ENCODE data around the gene ADK. TPM values are rescaled to one million over a fixed set of nuclear protein-coding genes. Genes with fewer than 3 reads are reported as not detected.

Gene ADK
- total and polyA plus RNA-seq, 7 experiments from 2014 or later, result 20.7 to 43.8 (median 25.3) TPM

GRCh38 chr10:74599672-74600071, 448.7 kb downstream of the ADK start:
- H3K27ac ChIP-seq (ENCODE audit: low read depth, low read length), result no peak overlapping the region
- H3K9me3 Mint-ChIP-seq, result peaks cover 0 to 7% (median 3%) of the 10 kb centered on the region in 11 donors
- H3K27me3 Mint-ChIP-seq, result no peaks in the 10 kb centered on the region
- no peak overlapping the region for H3K27ac Mint-ChIP-seq
- peaks cover 4 to 17% (median 9%) of the 10 kb centered on the region in 7 donors for H3K4me1 Mint-ChIP-seq
- peaks cover 0 to 34% (median 22%) of the 10 kb centered on the region in 5 donors for H3K36me3 Mint-ChIP-seq
- no peak overlapping the region for H3K4me3 Mint-ChIP-seq
- no peaks in the 10 kb centered on the region for H3K27me3 ChIP-seq (ENCODE audit: control insufficient read depth in 2 of 2, insufficient read depth in 2 of 2, low read length in 2 of 2)
- ATAC-seq (no peak), DNase-seq (no peak)
- H3K4me3 ChIP-seq (ENCODE audit: low read length), result no peak overlapping the region
- CTCF ChIA-PET, result no interaction called here
- POLR2A ChIA-PET, result interaction anchor here (0.6 kb wide), 1 partner anchor 9 kb away, joined by 3 read pairs; no protein-coding TSS in a partner anchor
- no peaks in the 10 kb centered on the region for H3K36me3 ChIP-seq (ENCODE audit: control insufficient read depth in 2 of 3, insufficient read depth in 3 of 3, low read length in 3 of 3)
- H3K9me3 ChIP-seq (ENCODE audit: control insufficient read depth in 2 of 3, low read length in 3 of 3), result no peaks in the 10 kb centered on the region
- no peaks in the 10 kb centered on the region for H3K4me1 ChIP-seq (ENCODE audit: control insufficient read depth in 2 of 2, insufficient read depth in 2 of 2, low read length in 2 of 2)
- intact Hi-C loops (cut with micrococcal nuclease), result loop anchor here in 1 of 2 donors (5.0 kb wide), 1 partner anchor 77 kb away; no protein-coding TSS in a partner anchor

DNA sequence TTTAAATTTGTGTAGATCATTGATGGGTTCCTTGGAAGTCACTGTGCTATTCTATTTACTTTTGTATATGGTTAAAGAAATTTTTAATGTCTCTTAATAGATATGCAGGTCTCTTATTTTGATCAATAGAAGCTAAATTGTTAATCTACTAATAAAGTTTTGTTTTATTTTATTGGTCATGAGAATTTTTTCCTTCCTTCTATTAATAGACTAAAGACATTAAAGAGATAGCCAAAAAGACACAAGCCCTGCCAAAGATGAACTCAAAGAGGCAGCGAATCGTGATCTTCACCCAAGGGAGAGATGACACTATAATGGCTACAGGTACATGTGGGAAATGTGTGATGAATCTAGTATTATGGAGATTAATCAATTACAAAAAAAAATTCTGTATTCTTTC, 449.1 kb downstream of the ADK start:
- no peak overlapping the region for H3K4me3 Mint-ChIP-seq
- ChIA-PET CTCF (no interaction called here), POLR2A (no interaction called here)
- Histone ChIP-seq H3K27me3 (ENCODE audit: control insufficient read depth in 2 of 2, insufficient read depth in 2 of 2, low read length in 2 of 2) (no peaks in the 10 kb centered on the region), H3K36me3 (ENCODE audit: control insufficient read depth in 2 of 3, insufficient read depth in 3 of 3, low read length in 3 of 3) (no peaks in the 10 kb centered on the region), H3K4me1 (ENCODE audit: control insufficient read depth in 2 of 2, insufficient read depth in 2 of 2, low read length in 2 of 2) (no peaks in the 10 kb centered on the region), H3K27ac (ENCODE audit: low read depth, low read length) (no peak overlapping the region), H3K4me3 (ENCODE audit: low read length) (no peak overlapping the region), H3K9me3 (ENCODE audit: control insufficient read depth in 2 of 3, low read length in 3 of 3) (no peaks in the 10 kb centered on the region)
- H3K27me3 Mint-ChIP-seq, result no peaks in the 10 kb centered on the region
- no peak for ATAC-seq
- DNase-seq, result no peak
- no peak overlapping the region for H3K27ac Mint-ChIP-seq
- H3K4me1 Mint-ChIP-seq, result peaks cover 4 to 17% (median 9%) of the 10 kb centered on the region in 7 donors
- peaks cover 0 to 39% (median 27%) of the 10 kb centered on the region in 5 donors for H3K36me3 Mint-ChIP-seq
- H3K9me3 Mint-ChIP-seq, result peaks cover 0 to 9% (median 3%) of the 10 kb centered on the region in 11 donors
- intact Hi-C loops (cut with micrococcal nuclease), result loop anchor here in 1 of 2 donors (5.0 kb wide), 1 partner anchor 78 kb away; no protein-coding TSS in a partner anchor

DNA sequence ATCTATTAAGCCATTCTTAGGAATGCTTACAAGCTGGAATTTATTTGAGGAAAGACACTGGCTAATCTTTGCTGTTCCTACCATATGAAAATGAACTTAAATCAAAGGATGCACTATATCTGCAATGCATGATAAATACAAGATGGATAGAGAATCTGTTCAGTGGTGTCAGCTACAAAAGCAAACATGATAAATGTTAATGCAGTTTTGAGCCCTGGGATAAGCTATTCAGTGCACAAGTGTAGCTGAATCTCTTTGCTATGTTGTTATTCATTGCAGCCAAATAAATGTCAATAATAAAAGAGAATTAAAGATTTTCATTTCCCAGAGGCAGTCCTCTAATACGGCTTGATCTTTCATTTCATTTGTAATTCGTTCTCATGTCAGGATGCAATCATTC, 451.6 kb downstream of the ADK start:
- no peaks in the 10 kb centered on the region for H3K4me1 ChIP-seq (ENCODE audit: control insufficient read depth in 2 of 2, insufficient read depth in 2 of 2, low read length in 2 of 2)
- Mint-ChIP-seq H3K27me3 (no peaks in the 10 kb centered on the region), H3K36me3 (peaks cover 0 to 43% (median 37%) of the 10 kb centered on the region in 5 donors), H3K4me1 (peaks cover under 1 to 23% (median 4%) of the 10 kb centered on the region in 7 donors), H3K27ac (no peak overlapping the region), H3K4me3 (no peak overlapping the region), H3K9me3 (peaks cover 0 to 12% (median 3%) of the 10 kb centered on the region in 11 donors)
- no peaks in the 10 kb centered on the region for H3K36me3 ChIP-seq (ENCODE audit: control insufficient read depth in 2 of 3, insufficient read depth in 3 of 3, low read length in 3 of 3)
- POLR2A ChIA-PET, result no interaction called here
- ATAC-seq (no peak), DNase-seq (no peak)
- H3K27me3 ChIP-seq (ENCODE audit: control insufficient read depth in 2 of 2, insufficient read depth in 2 of 2, low read length in 2 of 2), result no peaks in the 10 kb centered on the region
- intact Hi-C loops (cut with micrococcal nuclease), result loop anchor here in 1 of 2 donors (5.0 kb wide), 1 partner anchor 80 kb away; no protein-coding TSS in a partner anchor
- no peaks in the 10 kb centered on the region for H3K9me3 ChIP-seq (ENCODE audit: control insufficient read depth in 2 of 3, low read length in 3 of 3)
- no peak overlapping the region for H3K4me3 ChIP-seq (ENCODE audit: low read length)
- no peak overlapping the region for H3K27ac ChIP-seq (ENCODE audit: low read depth, low read length)
- CTCF ChIA-PET, result no interaction called here

GRCh38 chr10:74610299-74610698, 459.3 kb downstream of the ADK start:
- H3K4me1 ChIP-seq (ENCODE audit: control insufficient read depth in 2 of 2, insufficient read depth in 2 of 2, low read length in 2 of 2), result no peaks in the 10 kb centered on the region
- DNase-seq, result no peak
- H3K27ac Mint-ChIP-seq, result no peak overlapping the region
- no peak overlapping the region for H3K4me3 Mint-ChIP-seq
- peaks cover 0 to 10% (median 0%) of the 10 kb centered on the region in 7 donors for H3K4me1 Mint-ChIP-seq
- H3K36me3 Mint-ChIP-seq, result peaks cover 0 to 34% (median 16%) of the 10 kb centered on the region in 5 donors
- ChIA-PET POLR2A (no interaction called here), CTCF (no interaction called here)
- H3K36me3 ChIP-seq (ENCODE audit: control insufficient read depth in 2 of 3, insufficient read depth in 3 of 3, low read length in 3 of 3), result peaks cover 0 to 3% (median 0%) of the 10 kb centered on the region in 3 experiments
- no peak for ATAC-seq
- H3K9me3 Mint-ChIP-seq, result peaks cover 0 to 9% (median 0%) of the 10 kb centered on the region in 11 donors
- H3K27ac ChIP-seq (ENCODE audit: low read depth, low read length), result no peak overlapping the region
- no peaks in the 10 kb centered on the region for H3K27me3 ChIP-seq (ENCODE audit: control insufficient read depth in 2 of 2, insufficient read depth in 2 of 2, low read length in 2 of 2)
- intact Hi-C loops (cut with micrococcal nuclease), result no loop called here
- H3K27me3 Mint-ChIP-seq, result no peaks in the 10 kb centered on the region
- H3K9me3 ChIP-seq (ENCODE audit: control insufficient read depth in 2 of 3, low read length in 3 of 3), result no peaks in the 10 kb centered on the region
- no peak overlapping the region for H3K4me3 ChIP-seq (ENCODE audit: low read length)

DNA sequence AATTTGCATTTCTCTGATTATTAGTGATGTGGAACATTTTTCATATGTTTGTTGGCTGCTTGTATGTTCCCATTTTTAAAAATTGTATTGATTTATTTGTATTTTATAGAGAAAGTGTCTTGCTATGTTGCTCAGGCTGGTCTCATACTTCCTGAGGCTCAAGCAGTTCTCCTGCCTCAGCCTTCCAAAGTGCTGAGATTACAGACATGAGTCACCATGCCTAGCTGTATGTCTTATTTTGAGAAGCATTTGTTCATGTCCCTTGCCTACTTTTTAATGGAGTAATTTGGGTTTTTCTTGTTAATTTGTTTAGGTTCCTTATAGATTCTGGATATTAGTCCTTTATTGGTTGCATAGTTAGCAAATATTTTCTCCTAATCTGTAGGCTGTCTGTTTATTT, 461.2 kb downstream of the ADK start:
- Histone ChIP-seq H3K9me3 (ENCODE audit: control insufficient read depth in 2 of 3, low read length in 3 of 3) (no peaks in the 10 kb centered on the region), H3K36me3 (ENCODE audit: control insufficient read depth in 2 of 3, insufficient read depth in 3 of 3, low read length in 3 of 3) (peaks cover 0 to 3% (median 0%) of the 10 kb centered on the region in 3 experiments), H3K4me3 (ENCODE audit: low read length) (no peak overlapping the region), H3K27ac (ENCODE audit: low read depth, low read length) (no peak overlapping the region), H3K4me1 (ENCODE audit: control insufficient read depth in 2 of 2, insufficient read depth in 2 of 2, low read length in 2 of 2) (no peaks in the 10 kb centered on the region), H3K27me3 (ENCODE audit: control insufficient read depth in 2 of 2, insufficient read depth in 2 of 2, low read length in 2 of 2) (no peaks in the 10 kb centered on the region)
- no peak overlapping the region for H3K27ac Mint-ChIP-seq
- peaks cover 0 to 42% (median 16%) of the 10 kb centered on the region in 5 donors for H3K36me3 Mint-ChIP-seq
- intact Hi-C loops (cut with micrococcal nuclease), result no loop called here
- H3K27me3 Mint-ChIP-seq, result no peaks in the 10 kb centered on the region
- peaks cover 0 to 7% (median 0%) of the 10 kb centered on the region in 7 donors for H3K4me1 Mint-ChIP-seq
- CTCF ChIA-PET, result interaction anchor here (0.6 kb wide), 1 partner anchor 9 kb away, joined by 3 read pairs; no protein-coding TSS in a partner anchor
- DNase-seq (no peak), ATAC-seq (no peak)
- POLR2A ChIA-PET, result no interaction called here
- H3K4me3 Mint-ChIP-seq, result no peak overlapping the region
- H3K9me3 Mint-ChIP-seq, result peaks cover 0 to 7% (median 0%) of the 10 kb centered on the region in 11 donors

GRCh38 chr10:74620626-74621025, 469.6 kb downstream of the ADK start:
- intact Hi-C loops (cut with micrococcal nuclease), result no loop called here
- POLR2A ChIA-PET, result no interaction called here
- no peaks in the 10 kb centered on the region for H3K27me3 Mint-ChIP-seq
- CTCF ChIA-PET, result interaction anchor here (0.6 kb wide), 2 partner anchors 8 to 66 kb away, joined by 3 read pairs; no protein-coding TSS in a partner anchor
- Histone ChIP-seq H3K9me3 (ENCODE audit: control insufficient read depth in 2 of 3, low read length in 3 of 3) (no peaks in the 10 kb centered on the region), H3K36me3 (ENCODE audit: control insufficient read depth in 2 of 3, insufficient read depth in 3 of 3, low read length in 3 of 3) (no peaks in the 10 kb centered on the region), H3K4me3 (ENCODE audit: low read length) (no peak overlapping the region), H3K27me3 (ENCODE audit: control insufficient read depth in 2 of 2, insufficient read depth in 2 of 2, low read length in 2 of 2) (no peaks in the 10 kb centered on the region), H3K27ac (ENCODE audit: low read depth, low read length) (no peak overlapping the region), H3K4me1 (ENCODE audit: control insufficient read depth in 2 of 2, insufficient read depth in 2 of 2, low read length in 2 of 2) (no peaks in the 10 kb centered on the region)
- DNase-seq, result no peak
- H3K4me1 Mint-ChIP-seq, result peaks cover 0 to 4% (median 0%) of the 10 kb centered on the region in 7 donors
- ATAC-seq, result no peak
- peaks cover 0 to 30% (median 6%) of the 10 kb centered on the region in 11 donors for H3K9me3 Mint-ChIP-seq
- no peak overlapping the region for H3K4me3 Mint-ChIP-seq
- H3K27ac Mint-ChIP-seq, result no peak overlapping the region
- H3K36me3 Mint-ChIP-seq, result peaks cover 0 to 46% (median 35%) of the 10 kb centered on the region in 5 donors

DNA sequence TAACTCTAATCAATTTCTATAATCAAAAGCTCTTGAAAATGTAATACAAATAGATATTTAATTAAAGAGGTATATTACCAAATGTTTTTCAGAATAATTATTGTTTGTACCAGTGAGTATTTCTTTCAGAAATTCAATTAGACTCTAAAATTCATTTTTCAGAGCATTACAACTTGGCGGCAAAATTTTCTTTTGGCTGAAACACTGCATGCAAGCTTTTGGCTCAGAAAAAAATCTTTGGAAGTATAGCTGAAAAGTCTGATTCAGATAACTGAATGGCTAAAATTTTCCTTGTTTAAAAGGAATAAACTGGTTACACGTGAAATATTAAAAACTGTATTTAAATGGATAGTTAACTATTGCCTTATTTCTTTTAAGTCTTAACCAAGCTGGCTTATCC, 472.8 kb downstream of the ADK start:
- peaks cover 0 to 27% (median 6%) of the 10 kb centered on the region in 11 donors for H3K9me3 Mint-ChIP-seq
- intact Hi-C loops (cut with micrococcal nuclease), result no loop called here
- H3K9me3 ChIP-seq (ENCODE audit: control insufficient read depth in 2 of 3, low read length in 3 of 3), result no peaks in the 10 kb centered on the region
- ATAC-seq (no peak), DNase-seq (no peak)
- ChIA-PET CTCF (no interaction called here), POLR2A (no interaction called here)
- H3K4me3 ChIP-seq (ENCODE audit: low read length), result no peak overlapping the region
- no peaks in the 10 kb centered on the region for H3K36me3 ChIP-seq (ENCODE audit: control insufficient read depth in 2 of 3, insufficient read depth in 3 of 3, low read length in 3 of 3)
- H3K27ac Mint-ChIP-seq, result no peak overlapping the region
- no peaks in the 10 kb centered on the region for H3K4me1 ChIP-seq (ENCODE audit: control insufficient read depth in 2 of 2, insufficient read depth in 2 of 2, low read length in 2 of 2)
- H3K27me3 Mint-ChIP-seq, result no peaks in the 10 kb centered on the region
- H3K4me1 Mint-ChIP-seq, result no peaks in the 10 kb centered on the region
- H3K27ac ChIP-seq (ENCODE audit: low read depth, low read length), result no peak overlapping the region
- peaks cover 0 to 27% (median 22%) of the 10 kb centered on the region in 5 donors for H3K36me3 Mint-ChIP-seq
- H3K4me3 Mint-ChIP-seq, result no peak overlapping the region
- no peaks in the 10 kb centered on the region for H3K27me3 ChIP-seq (ENCODE audit: control insufficient read depth in 2 of 2, insufficient read depth in 2 of 2, low read length in 2 of 2)
